ENCODE measurements around the gene FLCN. TPM values are rescaled to one million over a fixed set of nuclear protein-coding genes. Genes with fewer than 3 reads are reported as not detected.

FLCN gene
- total RNA-seq, 1 donor from 2014 or later: 57.2 TPM

DNA sequence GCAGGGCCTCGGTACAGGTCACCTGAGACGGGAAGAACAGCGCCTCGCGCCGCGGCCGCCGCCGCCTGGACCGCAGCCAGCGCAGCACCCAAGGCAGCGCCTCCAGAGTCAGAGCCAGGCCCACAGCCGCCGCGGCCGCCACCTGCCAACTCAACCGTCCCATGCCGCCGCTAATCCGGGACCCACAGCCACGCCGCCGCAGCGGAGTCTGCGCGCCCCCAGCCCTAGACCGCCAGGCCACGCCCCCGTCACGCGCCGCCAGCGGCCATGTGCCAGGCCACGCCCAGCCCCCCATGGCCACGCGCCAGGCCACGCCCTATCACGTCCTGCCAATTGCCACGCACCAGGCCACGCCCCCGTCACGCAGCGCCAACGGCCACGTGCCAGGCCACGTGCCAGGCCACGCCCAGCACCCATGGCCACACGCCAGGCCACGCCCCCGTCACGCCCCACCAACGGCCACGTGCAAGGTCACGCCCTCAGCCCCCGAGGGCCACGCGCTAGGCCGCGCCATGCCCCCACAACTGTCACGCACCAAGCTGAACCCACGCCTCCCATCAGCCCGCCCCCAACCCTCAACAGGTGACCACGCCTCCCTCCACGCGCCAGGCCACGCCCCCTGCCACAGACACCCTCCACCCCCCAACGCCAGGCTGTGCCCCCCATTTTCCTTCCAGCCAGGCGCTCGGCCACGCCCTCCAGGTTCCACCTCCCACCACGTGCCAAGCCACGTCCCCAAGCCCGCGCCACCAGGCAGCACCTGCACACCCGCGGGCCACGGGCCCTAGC is 30.6 kb downstream of the FLCN start, which contains the start of gene PLD6:
Gene PLD6 (minus strand): TSS at position 210 of the 789 bp plus-strand sequence. CDS start 47 bp downstream, at position 163.
- H3K36me3 Mint-ChIP-seq: peaks cover 4% of the 10 kb centered on the region
- DNase-seq (ENCODE audit: low spot score in 2 of 2, unreplicated experiment in 2 of 2): no peak
- H3K9me3 Mint-ChIP-seq: no peaks in the 10 kb centered on the region
- H3K27me3 Mint-ChIP-seq (ENCODE audit: low read depth): no peaks in the 10 kb centered on the region
- H3K4me3 Mint-ChIP-seq: no peak within 1 kb of the TSS
- H3K27ac Mint-ChIP-seq: no peak within 1 kb of the TSS
- H3K4me1 Mint-ChIP-seq: peaks cover 4% of the 10 kb centered on the region
- TF ChIP-seq, protein P1, sequence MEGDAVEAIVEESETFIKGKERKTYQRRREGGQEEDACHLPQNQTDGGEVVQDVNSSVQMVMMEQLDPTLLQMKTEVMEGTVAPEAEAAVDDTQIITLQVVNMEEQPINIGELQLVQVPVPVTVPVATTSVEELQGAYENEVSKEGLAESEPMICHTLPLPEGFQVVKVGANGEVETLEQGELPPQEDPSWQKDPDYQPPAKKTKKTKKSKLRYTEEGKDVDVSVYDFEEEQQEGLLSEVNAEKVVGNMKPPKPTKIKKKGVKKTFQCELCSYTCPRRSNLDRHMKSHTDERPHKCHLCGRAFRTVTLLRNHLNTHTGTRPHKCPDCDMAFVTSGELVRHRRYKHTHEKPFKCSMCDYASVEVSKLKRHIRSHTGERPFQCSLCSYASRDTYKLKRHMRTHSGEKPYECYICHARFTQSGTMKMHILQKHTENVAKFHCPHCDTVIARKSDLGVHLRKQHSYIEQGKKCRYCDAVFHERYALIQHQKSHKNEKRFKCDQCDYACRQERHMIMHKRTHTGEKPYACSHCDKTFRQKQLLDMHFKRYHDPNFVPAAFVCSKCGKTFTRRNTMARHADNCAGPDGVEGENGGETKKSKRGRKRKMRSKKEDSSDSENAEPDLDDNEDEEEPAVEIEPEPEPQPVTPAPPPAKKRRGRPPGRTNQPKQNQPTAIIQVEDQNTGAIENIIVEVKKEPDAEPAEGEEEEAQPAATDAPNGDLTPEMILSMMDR (IDR thresholded peaks at IDR 0.05; ENCODE audit: unreplicated experiment): no peak

DNA sequence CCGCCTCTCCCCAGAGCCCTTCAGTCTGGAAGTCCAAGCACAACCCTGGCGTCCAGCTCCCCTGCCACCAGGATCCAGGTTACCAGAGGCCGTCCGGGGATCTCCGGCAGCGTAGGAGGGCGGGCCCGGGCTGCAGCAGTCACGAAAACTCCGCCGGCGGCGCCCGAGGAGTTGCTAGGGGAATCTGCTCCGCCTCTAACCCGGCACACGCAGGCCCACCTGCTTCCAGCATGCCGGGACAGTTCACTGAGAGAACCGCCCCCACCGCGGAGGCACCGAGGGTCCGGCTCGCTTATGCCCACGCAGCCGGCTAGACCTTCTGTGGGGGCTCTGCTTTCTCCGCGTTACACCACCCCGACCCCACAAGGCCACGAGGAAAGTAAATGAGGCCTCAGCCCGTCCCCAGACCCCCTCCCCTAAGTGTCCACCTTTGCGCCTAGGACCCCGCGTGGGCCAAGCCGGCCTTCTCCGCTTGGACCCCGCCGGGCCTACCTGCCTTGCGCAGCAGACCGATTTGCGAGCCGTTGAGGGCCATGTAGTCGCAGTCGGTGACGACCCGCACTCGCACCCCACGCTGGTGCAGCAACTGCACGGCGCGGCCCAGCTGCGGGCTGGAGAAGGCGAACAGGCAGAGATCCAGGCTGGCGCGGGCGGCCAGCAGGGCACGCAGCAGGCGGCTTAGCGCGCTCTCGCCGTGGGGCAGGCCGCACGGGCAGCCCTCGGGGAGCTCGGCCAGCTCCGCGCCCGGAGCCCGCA is 31.4 kb downstream of the FLCN start:
- TF ChIP-seq, protein P1 (IDR thresholded peaks at IDR 0.05; ENCODE audit: unreplicated experiment): no peak
- DNase-seq (ENCODE audit: low spot score in 2 of 2, unreplicated experiment in 2 of 2): no peak
- peaks cover 12% of the 10 kb centered on the region for H3K4me1 Mint-ChIP-seq
- H3K9me3 Mint-ChIP-seq: no peaks in the 10 kb centered on the region
- H3K4me3 Mint-ChIP-seq: no peak overlapping the region
- H3K27ac Mint-ChIP-seq: no peak overlapping the region
- peaks cover 2% of the 10 kb centered on the region for H3K36me3 Mint-ChIP-seq
- no peaks in the 10 kb centered on the region for H3K27me3 Mint-ChIP-seq (ENCODE audit: low read depth)

DNA sequence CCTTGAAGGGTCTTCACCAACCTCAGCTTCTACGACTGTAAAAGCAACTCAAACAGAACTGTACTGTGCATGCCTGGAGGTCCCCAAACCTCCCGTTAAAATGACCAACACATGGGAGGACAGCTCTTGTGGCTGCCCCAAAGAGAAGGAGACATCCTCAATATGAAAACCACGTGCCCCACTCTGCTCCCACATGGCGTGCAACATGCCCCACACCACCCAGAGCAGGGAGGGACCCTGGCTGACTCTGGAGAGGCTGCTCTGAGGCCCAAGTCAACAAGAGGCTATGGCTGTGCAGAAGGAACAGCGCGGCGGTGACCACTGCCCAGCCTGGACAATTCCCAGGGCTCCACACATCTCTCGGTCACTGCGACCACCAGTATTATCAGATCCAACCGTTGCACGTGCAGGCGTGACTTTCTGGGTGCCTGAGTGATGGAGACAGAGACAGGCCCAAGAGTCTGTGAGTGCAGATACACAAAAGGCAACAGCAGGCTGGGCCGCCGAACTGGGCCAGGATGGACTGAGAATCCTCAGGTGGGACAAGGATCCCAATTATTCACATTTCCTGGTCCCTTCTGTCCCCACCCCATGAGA is 32.2 kb downstream of the FLCN start:
- DNase-seq (ENCODE audit: low spot score in 2 of 2, unreplicated experiment in 2 of 2): no peak
- Mint-ChIP-seq H3K27ac (no peak overlapping the region), H3K36me3 (peaks cover 2% of the 10 kb centered on the region), H3K4me3 (no peak overlapping the region), H3K9me3 (no peaks in the 10 kb centered on the region), H3K27me3 (ENCODE audit: low read depth) (no peaks in the 10 kb centered on the region), H3K4me1 (peaks cover 20% of the 10 kb centered on the region)
- TF ChIP-seq, protein P1 (IDR thresholded peaks at IDR 0.05; ENCODE audit: unreplicated experiment): no peak

DNA sequence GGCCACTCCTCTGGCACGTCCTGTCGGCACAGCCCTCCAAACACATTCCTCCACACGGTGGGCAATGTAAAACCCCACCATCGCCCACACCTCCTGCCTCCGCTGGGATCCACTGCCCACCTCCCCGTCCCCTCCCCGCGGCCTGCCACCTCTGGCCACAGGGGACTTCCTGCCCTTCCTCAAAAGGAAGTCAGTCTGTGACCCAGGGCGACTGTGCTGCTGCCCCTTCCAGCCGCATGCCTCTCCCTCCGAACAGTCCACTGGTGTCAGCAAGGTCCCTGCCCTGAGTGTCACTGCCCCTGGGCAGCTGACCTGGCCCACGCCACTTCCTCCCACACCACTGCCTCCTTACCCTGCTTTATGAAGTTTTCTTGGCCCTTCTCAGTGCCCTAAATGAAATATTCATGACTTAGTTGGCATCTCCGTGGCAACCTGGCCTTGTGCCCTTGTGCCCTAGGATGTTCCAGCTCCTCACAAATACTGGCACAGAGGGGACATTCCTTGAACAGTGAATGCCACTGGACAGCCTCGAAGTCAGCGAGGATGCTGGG is 32.9 kb downstream of the FLCN start:
- peaks cover 2% of the 10 kb centered on the region for H3K36me3 Mint-ChIP-seq
- DNase-seq (ENCODE audit: low spot score in 2 of 2, unreplicated experiment in 2 of 2): no peak
- no peaks in the 10 kb centered on the region for H3K9me3 Mint-ChIP-seq
- H3K4me1 Mint-ChIP-seq: peaks cover 20% of the 10 kb centered on the region
- no peaks in the 10 kb centered on the region for H3K27me3 Mint-ChIP-seq (ENCODE audit: low read depth)
- H3K4me3 Mint-ChIP-seq: no peak overlapping the region
- peak overlapping the region; percentile 7 for H3K27ac Mint-ChIP-seq
- TF ChIP-seq, protein P1 (IDR thresholded peaks at IDR 0.05; ENCODE audit: unreplicated experiment): no peak

DNA sequence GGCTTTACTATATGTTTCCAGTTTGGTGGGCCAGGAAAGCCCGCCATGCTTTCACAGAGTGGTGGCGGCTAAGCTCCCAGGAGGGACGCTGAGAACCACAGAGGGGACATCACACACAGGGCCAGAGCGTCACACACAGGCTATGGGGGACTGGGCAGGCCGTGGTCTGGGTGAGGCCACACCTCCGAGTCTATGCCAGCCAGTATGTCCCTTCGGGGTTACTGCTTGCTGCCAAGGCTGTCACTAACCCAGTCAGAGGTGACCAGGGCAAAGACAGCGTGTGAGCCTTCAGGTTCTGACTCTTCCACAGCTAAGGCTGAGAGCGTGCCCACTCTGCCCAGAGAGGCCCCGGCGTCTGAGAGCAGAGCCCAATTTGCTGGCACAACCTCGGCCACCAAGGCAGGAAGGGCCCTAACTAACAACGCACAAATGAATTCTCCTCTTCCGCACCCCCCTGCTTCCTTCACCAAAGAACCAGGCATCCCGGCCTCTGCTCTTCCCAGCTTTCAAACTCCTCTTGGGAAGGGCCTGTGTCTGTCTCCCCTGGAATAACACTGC is 33.7 kb downstream of the FLCN start:
- no peaks in the 10 kb centered on the region for H3K36me3 Mint-ChIP-seq
- TF ChIP-seq, protein P1 (IDR thresholded peaks at IDR 0.05; ENCODE audit: unreplicated experiment): no peak
- H3K9me3 Mint-ChIP-seq: no peaks in the 10 kb centered on the region
- H3K4me3 Mint-ChIP-seq: no peak overlapping the region
- peaks cover 20% of the 10 kb centered on the region for H3K4me1 Mint-ChIP-seq
- no peak overlapping the region for H3K27ac Mint-ChIP-seq
- DNase-seq (ENCODE audit: low spot score in 2 of 2, unreplicated experiment in 2 of 2): no peak
- H3K27me3 Mint-ChIP-seq (ENCODE audit: low read depth): no peaks in the 10 kb centered on the region
